GM21515 (cell line): ENCODE results near the gene ENPP5.

Experiments used
- ATAC-seq: cut with Tn5 transposase; IDR thresholded peaks from one replicate; pipeline ENCODE4 v1.9.1; 2021; ENCODE audit not compliant: unreplicated experiment

The ENPP5 gene

GRCh38 chr6:46170357-46171289 lies at the start of gene ENPP5:
ENPP5 (minus strand) TSS chr6:46170980; CDS start chr6:46168262, 2,718 bp downstream.
- peak; percentile 77 for ATAC-seq

GRCh38 chr6:46219661-46220060 lies 48.9 kb upstream of the ENPP5 start:
- ATAC-seq = no peak

GRCh38 chr6:46218457-46218856 lies 47.7 kb upstream of the ENPP5 start:
- no peak for ATAC-seq

- peak; percentile 52 for ATAC-seq
Observed at GRCh38 chr6:46217671-46218131, 46.9 kb upstream of the ENPP5 start.

- ATAC-seq = no peak
Observed at GRCh38 chr6:46216879-46217278, 46.1 kb upstream of the ENPP5 start.

GRCh38 chr6:46215777-46216176 lies 45.0 kb upstream of the ENPP5 start:
- ATAC-seq = no peak

- ATAC-seq = no peak
Observed at GRCh38 chr6:46215213-46215612, 44.4 kb upstream of the ENPP5 start.

GRCh38 chr6:46211917-46212316 lies 41.1 kb upstream of the ENPP5 start:
- no peak for ATAC-seq

GRCh38 chr6:46210294-46210693 lies 39.5 kb upstream of the ENPP5 start:
- ATAC-seq = no peak

- no peak for ATAC-seq
Observed at GRCh38 chr6:46208303-46208702, 37.5 kb upstream of the ENPP5 start.

GRCh38 chr6:46207174-46207573 lies 36.4 kb upstream of the ENPP5 start:
- no peak for ATAC-seq

- ATAC-seq = no peak
Observed at GRCh38 chr6:46204880-46205650, 34.3 kb upstream of the ENPP5 start.

GRCh38 chr6:46203391-46204177 lies 32.8 kb upstream of the ENPP5 start:
- ATAC-seq = no peak

- no peak for ATAC-seq
Observed at GRCh38 chr6:46201702-46202101, 30.9 kb upstream of the ENPP5 start.

- no peak for ATAC-seq
Observed at GRCh38 chr6:46199387-46199786, 28.6 kb upstream of the ENPP5 start.

- ATAC-seq = no peak
Observed at GRCh38 chr6:46191961-46192360, 21.2 kb upstream of the ENPP5 start.

GRCh38 chr6:46190889-46191288 lies 20.1 kb upstream of the ENPP5 start:
- no peak for ATAC-seq

- no peak for ATAC-seq
Observed at GRCh38 chr6:46189726-46190125, 18.9 kb upstream of the ENPP5 start.

- ATAC-seq = no peak
Observed at GRCh38 chr6:46186583-46186982, 15.8 kb upstream of the ENPP5 start.

- no peak for ATAC-seq
Observed at GRCh38 chr6:46184114-46184513, 13.3 kb upstream of the ENPP5 start.

- no peak for ATAC-seq
Observed at GRCh38 chr6:46175976-46176375, 5.2 kb upstream of the ENPP5 start.
